Activated B cell treated with CpG ODN at 0.5 μM for 24 hours (primary cell): ENCODE results near the gene PRRG3. TPM values are rescaled to one million over a fixed set of nuclear protein-coding genes. Genes with fewer than 3 reads are reported as not detected.

Experiments used
- ATAC-seq: fragments of 200-7000 bp; cut with Tn5 transposase; one replicate; pipeline ENCODE4 v1.10.0; 2021; ENCODE audit warnings: low read depth, mild to moderate bottlenecking, moderate library complexity
- CTCF ChIA-PET: fragments of 350-600 bp; sonication (Branson Sonifier 250); formaldehyde crosslinking; loops from one replicate; lab custom pipeline; 2021; ENCODE audit warnings: antibody characterized with exemption; lab: Charles Lee
- POLR2A ChIA-PET: fragments of 350-600 bp; sonication (Branson Sonifier 250); formaldehyde crosslinking; loops from one replicate; lab custom pipeline; 2021; ENCODE audit warnings: antibody characterized with exemption; lab: Charles Lee
- DNase-seq: peaks from one replicate; pipeline ENCODE4 v3.0.0; 2022
- H3K27ac Mint-ChIP-seq: one replicate; pipeline ENCODE4 v1.8.0; 2020; ENCODE audit warnings: mixed read lengths
- H3K27me3 Mint-ChIP-seq: one replicate; pipeline ENCODE4 v1.8.0; 2021; ENCODE audit warnings: mixed read lengths
- H3K36me3 Mint-ChIP-seq: one replicate; pipeline ENCODE4 v1.8.0; 2021; ENCODE audit warnings: low read depth, mixed read lengths
- H3K4me1 Mint-ChIP-seq: one replicate; pipeline ENCODE4 v1.8.0; 2021; ENCODE audit warnings: mixed read lengths
- H3K4me3 Mint-ChIP-seq: one replicate; pipeline ENCODE4 v1.8.0; 2020; ENCODE audit warnings: mild to moderate bottlenecking, mixed read lengths
- H3K9me3 Mint-ChIP-seq: one replicate; pipeline ENCODE4 v1.8.0; 2020; ENCODE audit warnings: mixed read lengths
- intact Hi-C: fragments of 100-400 bp; cut with micrococcal nuclease; formaldehyde crosslinking; loops from one replicate; pipeline ENCODE4 v1.15.1; 2024
- total RNA-seq: library from RNA; stranded (reverse); gene quantifications from 2 replicates; pipeline ENCODE4 v1.2.3, GENCODE V29; 2022
- TF ChIP-seq, protein P1 (sequence below): fragments of 200-600 bp; IDR thresholded peaks from one replicate; pipeline ENCODE4 v1.8.0; 2022; ENCODE audit warnings: antibody characterized with exemption, mild to moderate bottlenecking

PRRG3 gene
- total RNA-seq, 1 donor from 2014 or later: not detected

DNA sequence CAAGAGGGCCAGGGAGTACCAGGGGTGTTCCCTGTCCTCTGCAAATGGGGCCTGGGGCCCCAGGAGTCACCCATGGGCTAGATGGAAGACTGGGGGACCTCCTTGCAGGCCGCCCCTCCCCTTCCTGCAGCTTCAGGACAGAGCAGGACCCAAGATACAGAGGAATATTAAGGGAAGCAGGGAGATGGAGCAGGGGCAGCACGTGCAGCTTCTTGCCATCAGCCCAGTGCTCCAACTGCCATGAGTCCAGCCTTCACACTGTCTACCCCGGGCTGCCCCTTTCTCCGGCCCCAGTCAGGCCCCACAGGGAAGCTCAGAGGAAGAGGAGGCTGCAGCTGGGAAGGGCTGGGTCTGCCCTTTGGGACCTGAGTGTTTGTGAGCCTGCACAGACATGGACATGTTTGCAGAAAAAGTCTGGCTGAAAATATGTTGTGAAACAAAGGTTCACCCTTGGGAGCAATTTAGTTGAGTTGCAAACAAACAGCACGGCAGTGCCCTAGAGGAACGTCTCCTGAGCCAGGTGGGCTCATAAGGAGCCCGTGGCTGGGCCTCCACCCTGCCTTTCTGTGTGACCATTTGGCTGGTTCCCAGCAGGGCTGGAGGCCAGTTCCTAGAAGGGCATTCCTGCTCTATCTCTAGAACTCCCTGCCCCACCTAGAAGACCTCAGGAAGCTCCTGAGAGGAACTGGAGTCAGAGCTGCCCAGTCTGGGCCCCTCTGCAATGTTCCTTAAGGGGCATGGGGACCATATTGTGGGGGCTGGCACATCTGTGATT lies 29.5 kb downstream of the PRRG3 start:
- TF ChIP-seq, protein P1, sequence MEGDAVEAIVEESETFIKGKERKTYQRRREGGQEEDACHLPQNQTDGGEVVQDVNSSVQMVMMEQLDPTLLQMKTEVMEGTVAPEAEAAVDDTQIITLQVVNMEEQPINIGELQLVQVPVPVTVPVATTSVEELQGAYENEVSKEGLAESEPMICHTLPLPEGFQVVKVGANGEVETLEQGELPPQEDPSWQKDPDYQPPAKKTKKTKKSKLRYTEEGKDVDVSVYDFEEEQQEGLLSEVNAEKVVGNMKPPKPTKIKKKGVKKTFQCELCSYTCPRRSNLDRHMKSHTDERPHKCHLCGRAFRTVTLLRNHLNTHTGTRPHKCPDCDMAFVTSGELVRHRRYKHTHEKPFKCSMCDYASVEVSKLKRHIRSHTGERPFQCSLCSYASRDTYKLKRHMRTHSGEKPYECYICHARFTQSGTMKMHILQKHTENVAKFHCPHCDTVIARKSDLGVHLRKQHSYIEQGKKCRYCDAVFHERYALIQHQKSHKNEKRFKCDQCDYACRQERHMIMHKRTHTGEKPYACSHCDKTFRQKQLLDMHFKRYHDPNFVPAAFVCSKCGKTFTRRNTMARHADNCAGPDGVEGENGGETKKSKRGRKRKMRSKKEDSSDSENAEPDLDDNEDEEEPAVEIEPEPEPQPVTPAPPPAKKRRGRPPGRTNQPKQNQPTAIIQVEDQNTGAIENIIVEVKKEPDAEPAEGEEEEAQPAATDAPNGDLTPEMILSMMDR: no peak
- H3K4me1 Mint-ChIP-seq: no peaks in the 10 kb centered on the region
- CTCF ChIA-PET: no interaction called here
- no peaks in the 10 kb centered on the region for H3K9me3 Mint-ChIP-seq
- no peak for ATAC-seq
- H3K27ac Mint-ChIP-seq: no peak overlapping the region
- POLR2A ChIA-PET: no interaction called here
- DNase-seq: no peak
- H3K36me3 Mint-ChIP-seq: no peaks in the 10 kb centered on the region
- H3K27me3 Mint-ChIP-seq: no peaks in the 10 kb centered on the region
- no peak overlapping the region for H3K4me3 Mint-ChIP-seq
- intact Hi-C loops: no loop called here

- Mint-ChIP-seq H3K9me3 (no peaks in the 10 kb centered on the region), H3K4me3 (no peak overlapping the region), H3K36me3 (no peaks in the 10 kb centered on the region), H3K27me3 (no peaks in the 10 kb centered on the region), H3K4me1 (no peaks in the 10 kb centered on the region), H3K27ac (no peak overlapping the region)
- CTCF ChIA-PET: no interaction called here
- intact Hi-C loops: no loop called here
- DNase-seq (no peak), ATAC-seq (no peak)
- TF ChIP-seq, protein P1: no peak
- POLR2A ChIA-PET: no interaction called here
These were observed 30.0 kb downstream of the PRRG3 start for GRCh38 chrX:151725338-151725614.

DNA sequence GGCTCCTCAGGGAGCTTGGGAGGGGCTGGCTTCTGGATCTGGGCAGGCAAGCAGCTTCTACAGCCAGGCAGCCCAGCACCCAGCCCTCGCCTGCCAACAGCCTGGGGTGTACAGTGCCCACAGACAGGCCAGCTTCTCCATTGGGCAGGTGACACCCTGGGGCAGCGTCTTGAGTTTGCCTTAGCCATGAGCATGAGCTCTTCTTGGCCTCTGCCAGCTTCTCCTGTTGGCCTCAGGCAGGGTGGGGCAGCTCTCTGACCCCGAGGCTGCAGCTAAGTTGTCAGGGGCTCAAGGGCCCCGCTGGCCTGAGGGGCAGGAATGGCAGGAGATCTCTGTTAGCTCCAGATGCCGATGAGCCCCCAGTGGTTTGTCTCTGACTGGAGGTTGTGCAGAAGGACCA lies 31.5 kb downstream of the PRRG3 start:
- DNase-seq (no peak), ATAC-seq (no peak)
- TF ChIP-seq, protein P1: no peak
- intact Hi-C loops: no loop called here
- Mint-ChIP-seq H3K27ac (no peak overlapping the region), H3K4me3 (no peak overlapping the region), H3K4me1 (no peaks in the 10 kb centered on the region), H3K27me3 (no peaks in the 10 kb centered on the region), H3K36me3 (no peaks in the 10 kb centered on the region), H3K9me3 (no peaks in the 10 kb centered on the region)
- ChIA-PET POLR2A (no interaction called here), CTCF (no interaction called here)

- no peaks in the 10 kb centered on the region for H3K36me3 Mint-ChIP-seq
- TF ChIP-seq, protein P1: no peak
- no peaks in the 10 kb centered on the region for H3K4me1 Mint-ChIP-seq
- intact Hi-C loops: no loop called here
- ChIA-PET CTCF (no interaction called here), POLR2A (no interaction called here)
- no peaks in the 10 kb centered on the region for H3K9me3 Mint-ChIP-seq
- no peak overlapping the region for H3K27ac Mint-ChIP-seq
- H3K27me3 Mint-ChIP-seq: no peaks in the 10 kb centered on the region
- ATAC-seq: no peak
- no peak overlapping the region for H3K4me3 Mint-ChIP-seq
- no peak for DNase-seq
These were observed 32.1 kb downstream of the PRRG3 start for GRCh38 chrX:151727346-151727745.

DNA sequence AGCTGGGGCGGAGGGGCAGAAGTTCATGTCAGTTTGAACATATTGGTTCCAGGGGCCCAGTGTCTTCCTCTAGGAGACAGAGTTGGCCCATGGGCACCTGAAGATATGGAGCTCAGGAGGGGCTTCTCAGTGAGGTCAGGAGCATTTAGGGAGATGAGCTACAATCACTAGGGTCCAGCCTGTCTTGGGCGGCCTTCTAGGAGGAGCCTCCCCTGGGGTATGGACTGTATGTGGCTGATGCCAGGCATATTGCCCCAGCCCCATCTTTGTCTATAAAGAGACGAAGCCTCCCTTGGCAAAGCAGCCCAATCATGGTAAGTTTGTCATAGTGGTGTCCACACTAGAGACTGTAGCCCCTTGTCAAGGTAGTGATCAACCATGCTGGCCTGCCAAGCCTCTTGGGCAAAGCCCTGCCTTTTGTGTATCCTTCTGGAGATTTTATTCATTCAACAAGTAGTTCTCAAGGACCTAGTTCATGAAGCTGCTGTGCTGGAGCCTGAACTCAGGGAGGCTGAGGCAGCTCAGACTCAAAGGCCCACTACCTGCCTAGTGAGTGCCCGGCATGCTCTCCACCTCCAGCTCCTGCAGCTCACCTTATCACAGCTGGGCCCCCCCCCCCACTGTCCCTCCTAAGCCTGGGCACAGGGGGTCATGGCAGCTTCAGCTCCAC lies 33.9 kb downstream of the PRRG3 start:
- no peak for ATAC-seq
- POLR2A ChIA-PET: no interaction called here
- no peak for DNase-seq
- intact Hi-C loops: no loop called here
- H3K4me1 Mint-ChIP-seq: no peaks in the 10 kb centered on the region
- TF ChIP-seq, protein P1: no peak
- H3K27ac Mint-ChIP-seq: no peak overlapping the region
- no peaks in the 10 kb centered on the region for H3K36me3 Mint-ChIP-seq
- no peaks in the 10 kb centered on the region for H3K27me3 Mint-ChIP-seq
- CTCF ChIA-PET: no interaction called here
- H3K4me3 Mint-ChIP-seq: no peak overlapping the region
- H3K9me3 Mint-ChIP-seq: no peaks in the 10 kb centered on the region
